Right cardiac atrium (tissue), 5 donors: ENCODE measurements around the gene TAF4. TPM values are rescaled to one million over a fixed set of nuclear protein-coding genes. Genes with fewer than 3 reads are reported as not detected.
"Not testable (repeated sequence)": the region's sequence is repeated elsewhere in the genome, so short reads cannot be mapped to it uniquely, and the experiment has no call there.

Experiments
- ATAC-seq, 2 donors: fragments of 200-7000 bp; cut with Tn5 transposase; one replicate each; pipeline versions ENCODE4 v1.8.0 to v1.9.1; 2020; ENCODE audit warnings: moderate library complexity in 2 of 2, mild to moderate bottlenecking in 1 of 2
- DNase-seq, 3 donors: peaks; one replicate each; pipeline ENCODE4 v3.0.0-alpha.2; 2020
- H3K27ac ChIP-seq: one replicate; pipeline ENCODE4 v1.5.1; 2013; ENCODE audit warnings: mild to moderate bottlenecking, low read length, control low read depth, moderate library complexity
- H3K27me3 ChIP-seq: one replicate; pipeline ENCODE4 v1.6.1; 2013; ENCODE audit not compliant: control insufficient read depth, insufficient read depth
- H3K4me1 ChIP-seq: one replicate; pipeline ENCODE4 v1.6.1; 2013; ENCODE audit warnings: low read length; ENCODE audit not compliant: control insufficient read depth, insufficient read depth
- H3K4me3 ChIP-seq: one replicate; pipeline ENCODE4 v1.5.1; 2013; ENCODE audit warnings: low read length, control low read depth
- H3K9me3 ChIP-seq: one replicate; pipeline ENCODE4 v1.6.1; 2013; ENCODE audit warnings: low read length; ENCODE audit not compliant: control insufficient read depth
- WGBS: extraction: QIAGEN DNeasy Blood & Tissue Kit; methylation state at CpG from one replicate; pipeline ENCODE4 v1.1.7; 2013; 5-methylcytosine and 5-hydroxymethylcytosine counted together
- intact Hi-C, 4 donors: fragments of 100-400 bp; cut with DNase I; formaldehyde crosslinking; loops; one replicate each; pipeline versions ENCODE4 v1.11.0 to v1.14.0; 2022 to 2023
- polyA plus RNA-seq: library from polyadenylated mRNA; stranded (reverse); fragments of 200-250 nt; gene quantifications from one replicate; pipeline ENCODE4 v1.2.3, GENCODE V29; 2013
- total RNA-seq, 4 donors: library from RNA; stranded (reverse); fragmentation: NEBNext Ultra II Directional; extraction: Animal tissue kit (Norgen Biotek cat#: 25700); gene quantifications; one replicate each; pipeline ENCODE4 v1.2.1, GENCODE V29; 2021
- donor health status: healthy with polysubstance abuse.
- donor health status: DM: no; HTN: yes; CAD: no.
- donor health status: DM: no; HTN: no; CAD: no.
- donor health status: DM: no; HTN: yes; CAD: no; lungs with severe emphysema.
- donor health status: DM: yes; HTN: yes; CAD: no.

The TAF4 gene
- total and polyA plus RNA-seq, 5 donors, result 3.8 to 13.6 (median 8.3) TPM

DNA sequence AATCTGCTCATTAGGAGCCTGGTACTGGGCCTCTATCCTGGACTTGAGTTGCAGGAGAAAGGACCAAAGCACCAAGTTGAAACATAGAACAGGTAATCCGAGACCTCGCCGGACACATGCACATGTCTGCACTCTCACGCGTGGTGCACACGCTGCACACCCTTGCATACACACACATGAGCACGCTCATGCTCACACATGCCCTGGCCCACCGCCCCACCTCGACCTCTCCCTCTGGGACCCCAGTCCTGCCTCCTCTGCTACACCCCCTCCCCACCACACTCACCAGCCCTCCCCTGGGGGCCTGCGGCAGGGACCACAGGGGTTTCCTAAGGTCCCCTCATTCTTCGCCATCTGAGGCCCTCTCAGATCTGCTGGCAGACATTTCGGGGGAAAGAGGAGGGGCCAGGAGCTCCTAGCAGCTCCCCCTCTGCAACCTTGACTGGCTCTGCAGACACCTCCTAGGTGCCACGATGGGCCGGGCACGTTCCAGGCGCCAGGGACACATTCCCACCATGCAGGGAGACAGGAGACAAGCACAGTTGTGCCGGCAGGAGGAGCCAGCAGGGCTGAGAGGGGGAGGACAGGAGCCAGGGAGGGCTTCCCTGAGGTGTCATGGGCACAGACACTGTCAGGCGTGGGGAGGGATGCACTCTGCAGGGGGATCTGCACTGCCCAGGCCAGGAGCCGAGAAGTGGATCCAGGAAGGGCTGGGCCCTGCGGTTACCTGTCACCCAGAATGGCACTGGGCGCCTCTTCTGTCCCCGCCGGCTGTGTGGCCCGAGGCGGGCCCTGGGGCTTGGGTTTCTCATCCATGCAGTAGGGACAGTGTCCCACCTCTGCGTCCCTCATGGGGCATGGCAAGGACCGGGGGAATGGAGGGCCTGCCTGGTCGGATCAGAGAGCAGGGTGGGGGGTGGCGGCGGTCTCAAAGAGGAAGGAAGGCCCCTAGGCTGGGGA, 31.0 kb upstream of the TAF4 start:
- ATAC-seq, result peak in 1 of 2 donors; percentile 13
- Histone ChIP-seq H3K27ac (no peak overlapping the region), H3K4me1 (no peaks in the 10 kb centered on the region), H3K9me3 (peaks cover 2% of the 10 kb centered on the region), H3K4me3 (no peak overlapping the region), H3K27me3 (no peaks in the 10 kb centered on the region)
- intact Hi-C loops, result no loop called here
- WGBS, result 85% methylated on average over 30 of the region's 30 CpGs
- no peak for DNase-seq

DNA sequence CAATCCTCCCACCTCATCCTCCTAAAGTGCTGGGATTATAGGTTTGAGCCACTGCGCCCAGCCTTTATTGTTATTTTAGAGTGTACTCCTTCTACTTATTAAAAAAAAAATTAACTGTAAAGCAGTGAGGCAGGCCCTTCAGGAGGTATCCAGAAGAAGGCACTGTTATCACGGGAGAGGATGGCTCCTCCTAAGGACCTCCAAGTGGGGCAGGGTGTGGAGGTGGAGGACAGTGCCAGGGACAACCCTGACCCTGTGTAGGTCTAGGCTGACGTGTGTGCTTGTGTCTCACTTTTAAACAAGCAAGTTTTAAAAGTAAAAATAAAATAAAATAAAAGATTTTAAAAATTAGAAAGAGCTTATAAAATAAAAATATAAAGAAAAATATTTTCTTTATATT, 23.7 kb upstream of the TAF4 start:
- no peak for DNase-seq
- H3K4me1 ChIP-seq, result no peaks in the 10 kb centered on the region
- no peak overlapping the region for H3K27ac ChIP-seq
- WGBS, result 41% methylated on average over 3 of the region's 3 CpGs
- no peaks in the 10 kb centered on the region for H3K9me3 ChIP-seq
- ATAC-seq, result no peak
- no peaks in the 10 kb centered on the region for H3K27me3 ChIP-seq
- H3K4me3 ChIP-seq, result no peak overlapping the region
- intact Hi-C loops, result no loop called here

DNA sequence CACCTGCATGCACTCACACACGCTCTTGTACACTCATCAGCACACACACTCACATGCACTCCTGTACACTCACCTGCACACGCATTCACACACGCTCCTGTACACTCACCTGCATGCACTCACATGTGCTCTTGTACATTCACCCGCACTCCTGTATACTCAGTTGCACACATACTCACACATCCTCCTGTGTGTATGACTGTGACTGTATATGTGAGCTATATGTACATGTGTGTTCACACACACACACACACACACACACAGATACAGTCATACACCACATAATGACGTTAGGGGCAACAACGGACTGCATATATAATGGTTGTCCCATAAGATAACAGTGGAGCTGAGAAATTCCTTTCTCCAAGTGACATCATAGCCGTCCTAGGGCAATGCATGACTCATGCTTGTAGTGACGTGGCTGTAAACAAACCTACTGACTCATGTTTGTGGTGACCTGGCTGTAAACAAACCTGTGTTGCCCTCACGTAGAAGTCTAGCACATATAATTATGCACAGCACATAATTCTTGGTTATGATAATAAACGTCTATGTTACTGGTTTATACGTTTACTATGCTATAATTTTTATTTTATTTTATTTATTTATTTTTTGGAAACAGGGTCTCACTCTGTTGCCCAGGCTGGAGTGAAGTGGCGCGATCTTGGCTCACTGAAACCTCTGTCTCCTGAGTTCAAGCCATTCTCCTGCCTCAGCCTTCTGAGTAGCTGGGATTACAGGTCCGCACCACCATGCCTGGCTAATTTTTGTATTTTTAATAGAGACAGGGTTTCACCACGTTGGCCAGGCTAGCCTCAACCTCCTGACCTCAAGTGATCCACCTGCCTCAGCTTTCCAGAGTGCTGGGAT, 22.8 kb upstream of the TAF4 start:
- H3K27ac ChIP-seq, result no peak overlapping the region
- ATAC-seq (no peak), DNase-seq (no peak)
- H3K27me3 ChIP-seq, result no peaks in the 10 kb centered on the region
- 61% methylated on average over 15 of the region's 15 CpGs for WGBS
- H3K4me1 ChIP-seq, result no peaks in the 10 kb centered on the region
- intact Hi-C loops, result no loop called here
- no peaks in the 10 kb centered on the region for H3K9me3 ChIP-seq
- no peak overlapping the region for H3K4me3 ChIP-seq

DNA sequence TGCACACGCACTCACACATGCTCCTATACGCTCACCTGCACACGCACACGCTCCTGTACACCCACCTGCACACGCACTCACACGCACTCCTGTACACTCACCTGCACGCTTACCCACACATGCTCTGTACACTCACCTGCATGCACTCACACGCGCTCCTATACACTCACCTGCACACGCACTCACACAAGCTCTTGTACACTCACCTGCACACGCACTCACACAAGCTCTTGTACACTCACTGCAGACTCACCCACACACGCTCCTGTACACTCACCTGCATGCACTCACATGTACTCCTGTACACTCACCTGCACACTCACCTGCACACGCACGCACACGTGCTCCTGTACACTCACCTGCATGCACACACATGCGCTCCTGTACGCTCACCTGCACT, 22.0 kb upstream of the TAF4 start:
- DNase-seq (no peak), ATAC-seq (no peak)
- H3K4me1 ChIP-seq, result no peaks in the 10 kb centered on the region
- WGBS, result 93% methylated on average over 17 of the region's 17 CpGs
- H3K4me3 ChIP-seq, result no peak overlapping the region
- H3K27me3 ChIP-seq, result no peaks in the 10 kb centered on the region
- intact Hi-C loops, result no loop called here
- H3K9me3 ChIP-seq, result no peaks in the 10 kb centered on the region
- H3K27ac ChIP-seq, result no peak overlapping the region

DNA sequence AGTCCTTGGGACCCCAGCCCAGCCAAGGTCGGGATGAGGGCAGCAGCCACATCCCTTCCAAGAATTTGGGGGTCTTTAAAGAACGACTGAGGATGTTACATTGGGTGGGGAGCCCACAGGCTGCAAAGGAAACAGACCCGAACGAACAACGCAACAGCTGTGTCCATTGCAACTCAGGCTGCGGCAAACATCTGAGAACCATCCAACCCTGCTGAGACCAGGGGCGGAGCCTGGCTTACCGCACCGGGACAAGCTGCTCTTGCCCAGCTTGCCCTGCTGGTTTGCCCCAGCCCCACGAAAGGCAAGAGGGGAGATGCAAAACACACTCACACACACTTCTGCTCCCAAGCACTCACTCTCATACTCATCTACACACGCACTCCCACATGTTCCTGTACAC, 21.5 kb upstream of the TAF4 start:
- Histone ChIP-seq H3K27me3 (no peaks in the 10 kb centered on the region), H3K4me1 (no peaks in the 10 kb centered on the region), H3K9me3 (no peaks in the 10 kb centered on the region), H3K27ac (no peak overlapping the region), H3K4me3 (no peak overlapping the region)
- intact Hi-C loops, result no loop called here
- WGBS, result 50% methylated on average over 11 of the region's 11 CpGs
- no peak for ATAC-seq
- DNase-seq, result no peak

DNA sequence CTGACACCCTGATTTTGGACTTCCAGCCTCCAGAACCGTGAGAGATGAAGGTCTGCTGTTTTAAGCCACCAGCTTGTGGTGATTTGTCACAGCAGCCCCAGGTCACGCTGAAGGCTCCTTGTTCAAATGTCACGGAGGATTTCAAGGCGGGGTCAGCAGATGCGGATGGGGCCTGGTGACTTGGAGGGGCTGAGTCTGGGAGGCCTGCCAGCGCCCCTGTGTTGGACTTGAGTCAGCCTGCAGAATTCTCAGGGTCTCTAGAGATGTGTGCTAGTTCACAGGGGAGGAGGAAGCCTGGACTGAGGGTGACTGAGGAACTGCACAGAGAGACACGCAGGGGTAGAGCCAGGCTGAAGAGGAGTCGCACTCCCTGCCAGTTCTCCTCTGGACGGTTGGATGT, 19.5 kb upstream of the TAF4 start:
- DNase-seq (no peak), ATAC-seq (no peak)
- H3K27me3 ChIP-seq, result no peaks in the 10 kb centered on the region
- no peak overlapping the region for H3K4me3 ChIP-seq
- H3K27ac ChIP-seq, result no peak overlapping the region
- no peaks in the 10 kb centered on the region for H3K4me1 ChIP-seq
- WGBS, result 76% methylated on average over 9 of the region's 9 CpGs
- no peaks in the 10 kb centered on the region for H3K9me3 ChIP-seq
- intact Hi-C loops, result no loop called here

DNA sequence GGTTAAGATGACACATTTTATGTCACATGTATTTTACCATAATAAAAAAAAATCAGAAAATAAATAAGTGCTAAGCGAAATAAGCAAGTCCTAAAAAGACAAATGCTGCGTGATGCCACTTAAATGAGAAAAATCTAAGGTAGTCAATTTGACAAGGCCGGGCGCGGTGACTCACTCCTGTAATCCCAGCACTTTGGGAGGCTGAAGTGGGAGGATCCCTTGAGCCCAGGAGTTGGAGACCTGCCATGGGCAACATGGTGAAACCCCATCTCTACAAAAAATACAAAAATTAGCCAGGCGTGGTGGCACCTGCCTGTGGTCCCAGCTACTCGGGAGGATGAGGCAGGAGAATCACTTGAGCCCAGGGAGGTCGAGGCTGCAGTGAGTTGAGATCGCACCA, 18.5 kb upstream of the TAF4 start:
- ATAC-seq, H3K4me1 ChIP-seq, H3K4me3 ChIP-seq, H3K27ac ChIP-seq, H3K27me3 ChIP-seq, intact Hi-C loops, DNase-seq, H3K9me3 ChIP-seq: not testable (repeated sequence)
- WGBS, result 90% methylated on average over 9 of the region's 9 CpGs

DNA sequence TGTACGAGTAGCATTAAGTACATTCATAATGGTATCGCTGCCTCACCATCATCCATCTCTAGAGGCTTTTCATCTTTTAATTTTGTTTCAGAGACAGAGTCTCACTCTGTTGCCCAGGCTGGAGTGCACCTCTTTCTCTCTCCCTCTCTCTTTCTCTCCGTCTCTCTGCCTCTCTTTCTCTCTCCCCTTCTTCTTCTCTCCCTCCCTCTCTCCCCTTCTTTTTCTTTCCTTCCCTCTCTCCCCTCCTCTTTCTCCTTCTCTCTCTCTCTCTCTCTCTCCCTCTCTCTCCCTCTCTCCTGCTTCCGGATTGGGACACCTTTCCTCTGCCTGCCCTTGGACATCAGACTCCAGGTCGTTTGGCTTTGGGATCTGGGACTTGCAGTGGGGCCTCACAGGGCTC, 17.6 kb upstream of the TAF4 start:
- no peak overlapping the region for H3K27ac ChIP-seq
- intact Hi-C loops, result no loop called here
- H3K27me3 ChIP-seq, result no peaks in the 10 kb centered on the region
- peaks cover 3% of the 10 kb centered on the region for H3K9me3 ChIP-seq
- no peak overlapping the region for H3K4me3 ChIP-seq
- ATAC-seq (no peak), DNase-seq (no peak)
- no peaks in the 10 kb centered on the region for H3K4me1 ChIP-seq
- 72% methylated on average over 5 of the region's 5 CpGs for WGBS

DNA sequence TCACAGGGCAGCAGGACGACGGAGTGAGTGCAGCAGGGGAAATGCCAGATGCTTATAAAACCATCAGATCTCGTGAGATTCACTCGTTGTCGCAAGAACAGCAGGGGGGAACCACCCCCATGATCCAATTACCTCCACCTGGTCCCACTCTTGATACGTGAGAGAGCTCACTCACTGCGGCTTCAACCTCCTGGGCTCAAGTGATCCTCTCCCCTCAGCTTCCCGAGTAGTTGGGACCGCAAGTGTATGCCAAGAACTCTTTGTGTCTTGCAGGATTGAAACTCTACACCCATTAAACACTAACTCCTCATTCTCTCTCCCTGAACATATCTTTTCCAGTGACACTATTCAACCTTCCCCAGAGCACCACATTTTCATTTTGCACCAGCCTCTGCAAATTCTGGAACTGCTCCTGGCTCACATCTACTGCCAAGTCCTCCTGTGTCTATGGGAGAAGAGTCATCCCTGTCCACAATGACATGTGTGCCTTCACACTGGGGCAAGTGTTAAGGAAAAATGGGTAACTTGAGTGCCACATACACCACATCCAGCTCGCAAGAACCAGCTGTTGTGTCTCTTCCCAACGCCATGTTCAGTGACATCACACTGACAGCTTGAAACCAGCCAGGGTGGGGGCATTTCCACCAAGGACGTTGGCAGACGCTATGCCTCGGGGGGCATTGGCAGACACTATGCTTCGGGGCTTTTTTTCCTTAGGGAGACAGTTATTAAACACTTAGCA, 14.7 kb upstream of the TAF4 start:
- WGBS, result 59% methylated on average over 15 of the region's 15 CpGs
- no peak for ATAC-seq
- intact Hi-C loops, result no loop called here
- Histone ChIP-seq H3K9me3 (peaks cover 3% of the 10 kb centered on the region), H3K4me3 (no peak overlapping the region), H3K27ac (no peak overlapping the region), H3K27me3 (no peaks in the 10 kb centered on the region), H3K4me1 (no peaks in the 10 kb centered on the region)
- no peak for DNase-seq

DNA sequence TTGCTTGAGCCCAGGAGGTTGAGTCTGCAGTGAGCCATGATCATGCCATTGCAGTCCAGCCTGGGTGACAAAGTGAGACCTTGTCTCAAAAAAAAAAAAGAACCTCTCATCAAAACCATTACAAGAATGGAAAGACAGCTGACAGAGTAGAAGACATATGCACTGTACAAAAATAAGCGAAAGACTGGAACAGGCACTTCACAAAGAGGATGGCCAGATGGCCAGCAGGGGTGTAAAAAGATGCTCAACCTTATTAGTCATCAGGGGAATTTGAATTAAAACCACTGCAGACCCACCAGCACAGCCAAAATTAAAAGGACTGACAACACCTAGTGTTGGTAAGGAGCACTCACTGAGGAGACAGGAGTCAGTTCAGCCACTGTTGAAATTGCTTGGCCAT, 13.5 kb upstream of the TAF4 start:
- DNase-seq (no peak), ATAC-seq (no peak)
- Histone ChIP-seq H3K27me3 (no peaks in the 10 kb centered on the region), H3K4me3 (no peak overlapping the region), H3K9me3 (peaks cover 3% of the 10 kb centered on the region), H3K27ac (no peak overlapping the region), H3K4me1 (no peaks in the 10 kb centered on the region)
- 98% methylated on average over 1 of the region's 1 CpG for WGBS
- intact Hi-C loops, result no loop called here
